ENCODE measurements around the gene SCLY. TPM values are rescaled to one million over a fixed set of nuclear protein-coding genes. Genes with fewer than 3 reads are reported as not detected.

SCLY gene
- total and polyA plus RNA-seq, 5 experiments from 2014 or later = 10.8 to 31.2 (median 17.1) TPM

DNA sequence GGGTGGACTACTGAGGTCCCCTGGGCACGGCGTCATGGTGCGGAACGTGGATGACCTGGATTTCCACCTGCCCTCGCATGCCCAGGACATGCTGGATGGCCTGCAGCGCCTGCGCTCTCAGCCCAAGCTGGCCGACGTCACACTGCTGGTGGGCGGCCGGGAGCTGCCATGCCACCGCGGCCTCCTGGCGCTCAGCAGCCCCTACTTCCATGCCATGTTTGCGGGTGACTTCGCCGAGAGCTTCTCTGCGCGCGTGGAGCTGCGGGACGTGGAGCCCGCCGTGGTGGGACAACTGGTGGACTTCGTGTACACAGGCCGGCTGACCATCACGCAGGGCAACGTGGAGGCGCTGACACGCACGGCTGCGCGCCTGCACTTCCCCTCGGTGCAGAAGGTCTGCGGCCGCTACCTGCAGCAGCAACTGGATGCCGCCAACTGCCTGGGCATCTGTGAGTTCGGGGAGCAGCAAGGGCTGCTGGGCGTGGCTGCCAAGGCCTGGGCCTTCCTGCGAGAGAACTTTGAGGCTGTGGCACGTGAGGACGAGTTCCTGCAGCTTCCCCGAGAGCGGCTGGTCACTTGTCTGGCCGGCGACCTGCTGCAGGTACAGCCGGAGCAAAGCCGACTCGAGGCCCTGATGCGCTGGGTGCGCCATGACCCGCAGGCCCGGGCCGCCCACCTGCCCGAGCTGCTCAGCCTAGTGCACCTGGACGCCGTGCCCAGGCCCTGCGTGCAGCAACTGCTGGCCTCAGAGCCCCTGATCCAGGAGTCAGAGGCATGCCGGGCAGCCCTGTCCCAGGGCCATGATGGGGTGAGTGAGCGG lies 80.1 kb downstream of the SCLY start:
- H3K36me3 Mint-ChIP-seq = no peaks in the 10 kb centered on the region
- no peak overlapping the region for H3K27ac Mint-ChIP-seq
- H3K4me3 Mint-ChIP-seq = no peak overlapping the region
- POLR2A ChIA-PET = no interaction called here
- peaks cover 0 to 2% (median 0%) of the 10 kb centered on the region in 9 donors for H3K9me3 Mint-ChIP-seq
- ATAC-seq = no peak
- no peaks in the 10 kb centered on the region for H3K27me3 Mint-ChIP-seq
- no peak for DNase-seq
- peaks cover 6 to 11% (median 9%) of the 10 kb centered on the region in 4 donors for H3K4me1 Mint-ChIP-seq

DNA sequence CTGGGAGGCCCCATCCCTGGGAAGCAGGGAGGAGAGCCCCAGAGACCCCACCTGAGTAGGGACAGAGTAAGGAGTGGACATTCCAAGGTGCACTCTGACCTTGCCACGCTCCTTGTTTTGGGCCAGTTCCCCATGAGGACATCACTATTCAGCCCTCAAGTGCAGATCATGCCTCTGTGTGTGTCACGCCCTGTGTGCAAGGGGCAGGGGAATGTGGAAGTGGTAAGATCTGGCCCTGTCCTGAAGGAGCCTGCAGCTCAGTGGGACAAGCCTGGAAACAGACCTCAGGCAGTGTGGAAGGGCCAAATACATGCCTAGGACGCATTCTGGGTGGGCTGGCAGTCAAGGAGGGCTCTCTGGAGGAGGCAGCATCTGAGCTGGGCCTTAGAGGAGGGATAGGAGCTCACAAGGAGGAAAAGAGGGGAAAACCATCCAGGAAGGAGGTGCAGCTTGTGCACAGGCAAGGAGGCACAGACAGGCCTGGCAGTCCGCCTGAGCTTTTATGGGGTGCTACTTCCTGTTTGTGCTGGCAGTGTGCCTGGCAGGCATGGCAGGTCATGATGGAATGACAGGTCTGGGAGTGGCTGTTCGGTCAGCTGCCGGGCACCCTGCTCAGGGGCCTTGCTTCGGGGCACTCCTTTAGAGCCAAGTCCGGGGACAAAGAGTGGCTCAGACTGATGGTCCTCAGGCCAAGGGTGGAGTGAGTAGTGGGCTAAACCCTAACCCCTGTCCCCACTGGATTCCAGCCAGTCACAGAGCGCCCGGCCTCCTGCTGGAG lies 80.9 kb downstream of the SCLY start:
- Mint-ChIP-seq H3K4me1 (peaks cover 6 to 11% (median 9%) of the 10 kb centered on the region in 4 donors), H3K27me3 (no peaks in the 10 kb centered on the region), H3K4me3 (no peak overlapping the region), H3K27ac (peak overlapping the region in 2 of 10 donors; percentile 71 to 73), H3K36me3 (no peaks in the 10 kb centered on the region), H3K9me3 (peaks cover 0 to 2% (median 0%) of the 10 kb centered on the region in 9 donors)
- DNase-seq (no peak), ATAC-seq (no peak)
- POLR2A ChIA-PET = no interaction called here

DNA sequence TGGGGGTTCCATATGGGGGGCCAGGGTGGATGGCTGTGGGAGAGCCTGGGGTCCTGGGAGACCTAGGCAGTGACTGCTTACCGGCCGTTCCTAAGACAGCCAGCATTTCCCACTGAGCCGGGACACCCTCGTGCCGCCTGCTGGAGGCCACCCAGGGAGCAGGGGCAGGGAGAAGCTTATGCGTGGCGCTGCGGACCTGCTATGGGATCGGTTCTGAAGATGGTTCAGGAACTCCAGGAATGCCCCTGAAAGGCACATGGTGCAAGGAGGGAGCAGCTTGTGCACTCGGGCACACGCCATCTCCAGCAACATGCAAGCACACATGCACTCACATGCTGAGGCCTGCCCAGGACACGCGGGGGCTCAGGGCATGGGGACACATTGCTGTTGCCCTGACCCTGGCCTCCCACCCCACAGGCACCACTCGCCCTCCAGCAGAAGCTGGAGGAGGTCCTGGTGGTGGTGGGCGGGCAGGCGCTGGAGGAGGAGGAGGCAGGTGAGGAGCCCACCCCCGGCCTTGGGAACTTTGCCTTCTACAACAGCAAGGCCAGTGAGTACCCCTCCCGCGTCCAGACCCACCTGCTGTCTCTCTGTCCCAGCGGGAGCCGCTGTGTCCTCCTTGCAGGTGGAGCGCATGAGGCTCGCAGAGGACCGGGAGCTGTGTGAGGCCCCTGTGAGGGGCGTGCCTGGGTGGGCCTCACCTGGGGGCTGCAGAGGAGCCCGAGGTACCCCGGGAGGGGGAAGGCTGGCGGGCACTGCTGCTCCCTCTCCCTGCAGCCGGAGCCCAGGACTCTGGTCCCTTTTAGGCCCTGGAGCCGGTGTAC lies 81.8 kb downstream of the SCLY start:
- Mint-ChIP-seq H3K27ac (no peak overlapping the region), H3K9me3 (peaks cover 0 to 2% (median 0%) of the 10 kb centered on the region in 9 donors), H3K27me3 (no peaks in the 10 kb centered on the region), H3K36me3 (no peaks in the 10 kb centered on the region), H3K4me3 (no peak overlapping the region), H3K4me1 (peaks cover 6 to 11% (median 9%) of the 10 kb centered on the region in 4 donors)
- POLR2A ChIA-PET = no interaction called here
- no peak for ATAC-seq
- no peak for DNase-seq

DNA sequence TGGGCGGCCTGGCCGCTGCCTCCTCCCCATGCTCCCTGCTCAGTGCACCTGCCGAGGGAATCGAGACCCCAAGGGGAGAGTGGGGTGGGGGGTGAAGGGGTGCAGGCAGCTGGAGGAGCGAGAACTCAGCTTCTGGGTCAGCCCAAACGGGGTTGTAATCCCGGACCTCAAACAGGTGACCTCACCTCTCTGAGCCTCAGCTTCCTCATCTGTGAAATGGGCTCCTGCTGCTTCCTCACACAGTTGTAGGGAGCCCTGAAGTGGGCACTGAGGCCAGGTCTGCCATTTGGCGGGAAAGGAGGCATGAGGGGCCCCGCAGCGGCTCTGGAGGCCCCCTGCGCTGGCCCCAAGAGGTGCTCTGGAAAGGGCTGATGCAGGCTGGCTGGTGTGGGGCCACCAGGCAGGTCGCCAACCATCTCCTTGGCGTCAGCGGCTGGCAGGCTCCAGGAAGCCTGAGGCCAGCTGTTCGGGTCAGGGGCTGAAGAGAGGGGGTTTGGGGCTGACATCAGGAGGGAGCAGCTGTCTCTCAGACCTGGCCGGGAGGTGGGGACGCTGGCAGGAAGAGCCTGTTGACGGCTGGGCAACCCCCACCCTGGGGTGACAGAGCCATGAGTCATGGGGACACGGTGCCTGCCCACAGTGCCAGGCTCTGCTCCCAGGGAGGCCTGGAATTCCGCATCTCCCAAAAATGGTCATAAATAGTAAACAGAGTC lies 82.6 kb downstream of the SCLY start:
- Mint-ChIP-seq H3K27ac (no peak overlapping the region), H3K4me3 (no peak overlapping the region), H3K9me3 (peaks cover 0 to 2% (median 0%) of the 10 kb centered on the region in 9 donors), H3K36me3 (no peaks in the 10 kb centered on the region), H3K4me1 (peaks cover 6 to 10% (median 7%) of the 10 kb centered on the region in 4 donors), H3K27me3 (no peaks in the 10 kb centered on the region)
- DNase-seq = no peak
- POLR2A ChIA-PET = no interaction called here
- no peak for ATAC-seq

DNA sequence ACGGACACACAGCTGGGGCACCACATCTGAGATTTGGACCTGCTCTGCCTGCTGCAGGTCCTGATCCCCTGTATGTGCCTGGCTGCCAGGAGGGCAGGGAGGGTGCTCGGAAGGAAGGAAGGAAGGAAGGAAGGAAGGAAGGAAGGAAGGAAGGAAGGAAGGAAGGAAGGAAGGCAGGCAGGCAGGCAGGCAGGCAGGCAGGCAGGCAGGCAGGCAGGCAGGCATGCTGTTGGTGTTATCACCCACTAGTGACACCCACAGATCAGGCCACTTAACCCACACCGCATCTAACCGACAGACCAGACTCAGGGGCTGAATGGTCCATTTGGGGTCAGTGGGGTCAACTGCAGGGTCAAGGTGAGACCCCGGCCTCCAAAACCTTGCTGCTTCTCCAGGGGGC lies 83.5 kb downstream of the SCLY start:
- no peak overlapping the region for H3K27ac Mint-ChIP-seq
- H3K4me1 Mint-ChIP-seq = peaks cover 6 to 10% (median 7%) of the 10 kb centered on the region in 4 donors
- H3K36me3 Mint-ChIP-seq = no peaks in the 10 kb centered on the region
- POLR2A ChIA-PET = no interaction called here
- H3K27me3 Mint-ChIP-seq = no peaks in the 10 kb centered on the region
- DNase-seq = no peak
- no peak for ATAC-seq
- peaks cover 0 to 2% (median 0%) of the 10 kb centered on the region in 9 donors for H3K9me3 Mint-ChIP-seq
- no peak overlapping the region for H3K4me3 Mint-ChIP-seq

DNA sequence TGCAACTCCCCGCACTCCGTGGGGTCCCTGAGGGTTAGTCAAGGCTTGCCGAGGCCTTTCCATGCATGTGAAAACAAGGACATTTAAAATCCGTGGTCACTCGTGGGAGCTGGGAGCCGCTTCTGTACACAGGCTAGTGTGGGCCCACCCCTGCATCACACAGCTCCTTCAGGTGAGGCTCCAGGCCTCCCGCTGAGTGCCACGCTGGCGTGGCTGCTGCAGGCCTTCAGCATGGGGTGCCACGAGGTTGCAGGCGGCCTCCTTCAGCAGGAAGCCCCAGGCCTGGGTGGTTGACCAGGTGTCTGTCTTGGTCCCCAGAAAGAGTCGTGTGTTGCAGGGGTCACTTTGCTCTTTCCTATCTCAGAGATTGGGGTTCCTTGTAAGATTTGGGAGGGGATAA lies 84.2 kb downstream of the SCLY start:
- DNase-seq = no peak
- no peak overlapping the region for H3K4me3 Mint-ChIP-seq
- no peaks in the 10 kb centered on the region for H3K27me3 Mint-ChIP-seq
- peaks cover 0 to 2% (median 0%) of the 10 kb centered on the region in 9 donors for H3K9me3 Mint-ChIP-seq
- ATAC-seq = no peak
- peaks cover 6 to 10% (median 7%) of the 10 kb centered on the region in 4 donors for H3K4me1 Mint-ChIP-seq
- no peaks in the 10 kb centered on the region for H3K36me3 Mint-ChIP-seq
- no peak overlapping the region for H3K27ac Mint-ChIP-seq
- POLR2A ChIA-PET = no interaction called here

DNA sequence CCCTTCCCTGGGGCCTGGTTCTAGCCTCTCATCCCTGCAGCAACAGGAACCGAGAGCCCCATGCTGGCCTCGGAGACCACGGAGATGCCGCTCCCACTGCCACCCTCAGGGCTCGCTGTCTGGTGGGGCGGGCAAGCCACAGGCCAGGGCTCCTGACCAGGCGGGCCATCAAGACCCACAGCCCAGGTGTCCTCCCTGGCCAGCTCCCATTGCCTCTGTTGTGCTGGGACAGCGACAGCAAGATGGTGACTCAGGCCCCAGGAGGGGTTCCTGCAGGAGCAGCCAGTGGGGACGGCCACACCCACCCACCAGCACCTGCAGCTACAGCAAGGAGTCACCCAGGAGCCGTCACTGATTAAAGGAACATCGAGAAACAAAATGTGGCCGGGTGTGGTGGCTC lies 85.0 kb downstream of the SCLY start:
- no peak for ATAC-seq
- DNase-seq = no peak
- Mint-ChIP-seq H3K27me3 (no peaks in the 10 kb centered on the region), H3K9me3 (peaks cover 0 to 2% (median 0%) of the 10 kb centered on the region in 9 donors), H3K36me3 (no peaks in the 10 kb centered on the region), H3K4me3 (no peak overlapping the region), H3K4me1 (peaks cover 6 to 10% (median 7%) of the 10 kb centered on the region in 4 donors), H3K27ac (no peak overlapping the region)
- POLR2A ChIA-PET = no interaction called here

DNA sequence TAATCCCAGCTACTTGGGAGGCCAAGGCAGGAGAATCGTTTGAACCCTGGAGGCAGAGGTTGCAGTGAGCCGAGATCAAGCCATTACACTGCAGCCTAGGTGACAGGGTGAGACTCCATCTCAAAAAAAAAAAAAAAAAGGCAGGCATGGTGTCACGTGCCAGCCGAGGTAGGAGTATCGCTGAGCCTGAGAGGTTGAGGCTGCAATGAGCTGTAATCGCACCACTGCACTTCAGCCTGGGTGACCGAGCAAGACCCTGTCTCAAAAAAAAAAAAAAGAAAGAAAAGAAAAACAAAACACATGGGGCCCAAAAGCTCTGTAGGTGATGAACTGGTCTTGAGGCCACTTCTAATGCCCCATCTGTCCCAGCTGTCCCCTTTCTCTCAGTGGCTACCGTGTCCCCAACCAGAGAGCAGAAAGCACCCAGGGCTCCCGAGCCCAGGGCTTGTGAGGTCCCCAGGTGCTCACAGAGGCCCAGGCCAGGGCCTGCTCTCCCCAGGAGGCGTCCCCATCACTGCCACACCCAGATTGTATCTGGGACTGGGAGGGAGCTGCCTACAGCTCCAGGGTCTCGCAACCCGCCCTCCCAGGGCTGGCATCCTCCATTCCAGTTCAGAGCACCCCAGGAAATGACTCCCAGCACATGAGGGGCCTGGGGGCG lies 86.2 kb downstream of the SCLY start:
- Mint-ChIP-seq H3K4me3 (no peak overlapping the region), H3K27ac (no peak overlapping the region)
- POLR2A ChIA-PET = no interaction called here

DNA sequence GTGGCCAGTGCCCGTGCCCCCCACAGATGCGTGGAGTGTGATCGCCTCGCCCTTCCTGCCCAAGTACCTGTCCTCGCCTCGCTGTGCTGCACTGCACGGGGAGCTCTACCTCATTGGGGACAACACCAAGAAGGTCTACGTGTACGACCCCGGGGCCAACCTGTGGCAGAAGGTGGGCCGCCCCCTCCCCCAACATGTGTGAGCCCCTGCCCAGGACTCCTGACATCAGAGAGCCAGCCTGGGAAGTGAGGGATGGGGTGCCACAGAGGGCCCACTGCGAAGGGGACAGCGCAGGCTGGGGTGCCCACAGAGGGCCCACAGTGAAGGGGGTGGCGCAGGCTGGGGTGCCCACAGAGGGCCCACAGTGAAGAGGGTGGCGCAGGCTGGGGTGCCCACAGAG lies 88.2 kb downstream of the SCLY start:
- POLR2A ChIA-PET = no interaction called here
- no peak for ATAC-seq
- no peak overlapping the region for H3K4me3 Mint-ChIP-seq
- H3K27me3 Mint-ChIP-seq = no peaks in the 10 kb centered on the region
- peaks cover 0 to 2% (median 0%) of the 10 kb centered on the region in 9 donors for H3K9me3 Mint-ChIP-seq
- H3K4me1 Mint-ChIP-seq = peaks cover 0 to 2% (median 0%) of the 10 kb centered on the region in 4 donors
- H3K36me3 Mint-ChIP-seq = no peaks in the 10 kb centered on the region
- no peak overlapping the region for H3K27ac Mint-ChIP-seq
- DNase-seq = no peak

More for the DNA sequence above, 86.2 kb downstream of the SCLY start:
- peaks cover 0 to 3% (median under 1%) of the 10 kb centered on the region in 4 donors for H3K4me1 Mint-ChIP-seq
- no peak for ATAC-seq
- no peak for DNase-seq
- H3K9me3 Mint-ChIP-seq = peaks cover 0 to 2% (median 0%) of the 10 kb centered on the region in 9 donors
- H3K27me3 Mint-ChIP-seq = no peaks in the 10 kb centered on the region
- H3K36me3 Mint-ChIP-seq = no peaks in the 10 kb centered on the region
